Measurements from ENCODE around the gene LONP1.

GRCh38 chr19:5691822-5692722, 27.9 kb downstream of the LONP1 start:
- no peak for TF ChIP-seq CTCF (IDR thresholded peaks at IDR 0.05; ENCODE audit: low read length)
- TF ChIP-seq EZH2 (optimal IDR thresholded peaks at IDR 0.05; ENCODE audit: low read depth, low read length), result no peak
- no peak for TF ChIP-seq EZH2phosphoT487 (IDR thresholded peaks at IDR 0.05; ENCODE audit: low read length)
